GM19397 (cell line): ENCODE measurements around the gene HECW1.
"Not testable (repeated sequence)": the region's sequence is repeated elsewhere in the genome, so short reads cannot be mapped to it uniquely, and the experiment has no call there.

Experiments
- ATAC-seq: cut with Tn5 transposase; IDR thresholded peaks from one replicate; pipeline ENCODE4 v1.9.1; 2021; ENCODE audit warnings: mild to moderate bottlenecking, moderate library complexity; ENCODE audit not compliant: unreplicated experiment

HECW1 gene

DNA sequence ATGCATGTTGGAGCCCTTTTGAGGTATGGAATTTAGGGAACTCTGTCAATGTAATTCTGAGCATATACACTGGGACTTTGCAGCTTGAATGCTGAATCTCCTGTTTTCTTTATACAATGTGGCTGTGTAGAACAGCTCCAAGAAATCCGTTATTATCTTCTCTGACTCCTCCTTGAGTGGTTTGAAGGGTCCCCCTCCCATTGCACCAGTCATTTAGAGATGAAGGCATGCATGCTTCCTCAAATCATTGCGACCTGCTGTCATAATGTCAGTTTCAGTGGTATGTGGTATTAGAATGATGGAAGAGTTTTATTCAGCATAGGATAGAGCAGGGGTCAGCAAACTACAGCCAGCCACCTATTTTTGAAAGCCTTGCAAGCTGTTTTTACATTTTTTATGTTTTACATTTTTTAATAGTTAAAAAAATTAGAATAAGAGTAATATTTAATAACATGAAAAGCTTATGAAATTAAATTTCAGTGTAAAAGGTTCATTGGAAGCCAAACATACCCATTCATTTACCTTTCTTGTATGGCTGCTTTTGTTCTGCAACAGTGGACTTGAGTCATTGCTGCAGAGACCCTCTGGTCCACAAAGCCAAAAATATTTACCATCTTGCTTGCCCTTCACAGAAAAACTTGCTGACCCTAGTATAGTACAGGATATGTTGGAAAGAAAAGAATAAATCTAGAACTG is 478.6 kb downstream of the HECW1 start:
- ATAC-seq = peak; percentile 59

DNA sequence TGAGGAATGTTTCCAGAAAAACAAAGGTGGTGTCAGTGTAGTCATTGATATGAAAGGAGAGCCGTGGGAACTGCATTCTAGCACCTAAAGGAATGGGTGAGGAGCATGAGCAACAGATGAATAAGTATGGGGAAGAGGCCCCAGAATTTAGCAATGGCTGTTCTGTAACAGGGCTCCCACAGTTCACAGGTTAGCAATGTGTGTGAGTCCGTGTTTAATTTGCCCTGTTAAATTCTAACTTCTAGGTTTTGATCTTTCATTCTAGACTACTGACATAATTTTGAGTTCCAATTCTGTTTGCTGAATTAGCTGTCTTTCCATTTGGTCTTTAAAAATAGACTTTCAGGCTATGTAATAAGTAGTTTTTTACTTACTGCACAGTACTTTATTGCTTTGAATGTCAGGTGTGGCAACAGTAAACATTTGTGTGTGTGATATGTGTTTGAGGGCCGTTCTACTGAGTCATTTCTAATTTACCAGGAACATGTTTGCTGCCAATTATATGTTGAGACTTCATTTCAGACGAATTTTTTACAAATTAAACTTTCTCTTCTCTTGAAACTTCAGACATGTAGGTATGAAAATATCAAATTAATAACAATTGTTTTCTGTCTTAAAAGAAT is 479.2 kb downstream of the HECW1 start:
- ATAC-seq = no peak

DNA sequence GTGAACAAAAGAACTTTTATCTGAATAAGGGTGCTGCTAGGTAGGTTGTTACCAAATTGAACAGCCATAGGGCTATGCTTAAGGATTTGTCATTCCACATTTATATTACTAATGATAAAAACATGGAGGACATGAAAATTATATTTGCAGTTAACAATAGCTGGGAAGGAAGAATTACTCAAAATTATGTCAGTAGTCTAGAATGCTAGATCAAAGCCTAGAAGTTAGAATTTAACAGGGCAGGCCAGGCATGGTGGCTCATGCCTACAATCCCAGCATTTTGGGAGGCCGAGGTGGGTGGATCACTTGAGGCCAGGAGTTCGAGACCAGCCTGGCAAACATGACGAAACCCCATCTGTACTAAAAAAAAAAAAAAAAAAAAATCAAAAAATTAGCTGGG is 479.9 kb downstream of the HECW1 start:
- no peak for ATAC-seq

DNA sequence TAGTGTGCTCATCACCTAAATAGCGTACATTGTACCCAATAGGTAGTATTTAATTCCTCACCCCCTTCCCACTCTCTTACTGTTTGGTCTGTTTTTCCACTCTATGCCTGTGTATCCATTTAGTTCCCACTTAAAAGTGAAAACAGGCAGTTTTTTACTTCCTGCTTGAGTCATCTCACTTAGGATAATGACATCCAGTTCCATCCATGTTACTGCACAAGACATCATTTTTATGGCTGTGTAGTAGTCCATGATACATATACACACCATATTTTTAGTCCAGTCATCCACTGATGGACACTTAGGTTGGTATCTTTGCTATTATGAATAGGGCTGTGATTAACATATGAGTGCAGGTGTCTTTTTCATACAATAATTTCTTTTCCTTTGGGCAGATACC is 480.6 kb downstream of the HECW1 start:
- ATAC-seq = no peak

DNA sequence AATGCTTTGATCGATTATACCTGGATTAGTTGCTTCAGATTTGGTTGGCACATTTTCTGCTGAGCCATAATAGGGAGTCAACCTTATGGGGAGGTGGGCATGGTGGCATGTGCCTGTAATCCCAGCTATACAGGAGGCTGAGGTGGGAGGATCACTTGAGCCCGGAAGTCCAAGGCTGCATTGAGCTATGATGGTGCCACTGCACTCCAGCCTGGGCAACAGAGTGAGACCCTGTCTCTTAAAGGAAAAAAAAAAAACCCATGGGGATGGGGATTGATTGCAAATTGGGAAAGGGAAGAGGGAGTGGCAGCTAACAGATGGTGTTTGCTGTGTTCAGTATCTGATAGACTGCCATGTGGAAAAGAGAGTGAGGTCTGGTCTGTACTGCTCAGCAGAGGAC is 481.6 kb downstream of the HECW1 start:
- no peak for ATAC-seq

DNA sequence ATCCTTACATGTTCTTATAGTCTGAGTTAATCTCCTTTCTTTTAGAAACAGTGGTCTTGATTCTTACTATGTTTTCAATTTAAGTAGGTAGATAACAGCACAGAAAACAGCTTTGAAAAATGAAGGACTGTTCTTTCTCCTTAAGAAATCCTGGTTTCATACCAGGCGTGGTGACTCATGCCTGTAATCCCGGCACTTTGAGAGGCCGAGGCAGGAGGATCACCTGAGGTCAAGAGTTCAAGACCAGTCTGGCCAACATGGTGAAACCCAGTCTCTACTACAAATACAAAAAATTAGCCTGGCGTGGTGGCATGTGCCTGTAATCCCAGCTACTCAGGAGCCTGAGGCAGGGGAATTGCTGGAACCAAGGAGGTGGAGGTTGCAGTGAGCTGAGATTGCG is 484.0 kb downstream of the HECW1 start:
- not testable (repeated sequence) for ATAC-seq

DNA sequence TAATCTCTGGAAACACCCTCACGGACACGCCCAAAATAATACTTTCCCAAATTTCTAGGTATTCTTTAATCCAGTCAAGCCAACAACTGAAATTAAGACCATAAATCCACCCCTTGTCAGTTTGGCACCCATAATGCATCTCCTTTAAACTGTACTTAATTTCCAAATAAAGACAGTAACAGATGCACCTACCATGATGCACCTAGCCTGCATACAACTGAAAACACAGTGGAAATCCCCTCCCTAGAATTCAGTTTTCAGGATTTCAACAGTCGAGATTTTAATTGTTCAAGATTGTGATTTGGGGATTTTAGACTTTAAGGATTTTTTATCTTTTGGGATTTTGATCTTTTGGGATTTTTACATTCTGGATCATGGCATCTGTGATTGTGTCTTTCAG is 487.6 kb downstream of the HECW1 start:
- ATAC-seq = no peak

DNA sequence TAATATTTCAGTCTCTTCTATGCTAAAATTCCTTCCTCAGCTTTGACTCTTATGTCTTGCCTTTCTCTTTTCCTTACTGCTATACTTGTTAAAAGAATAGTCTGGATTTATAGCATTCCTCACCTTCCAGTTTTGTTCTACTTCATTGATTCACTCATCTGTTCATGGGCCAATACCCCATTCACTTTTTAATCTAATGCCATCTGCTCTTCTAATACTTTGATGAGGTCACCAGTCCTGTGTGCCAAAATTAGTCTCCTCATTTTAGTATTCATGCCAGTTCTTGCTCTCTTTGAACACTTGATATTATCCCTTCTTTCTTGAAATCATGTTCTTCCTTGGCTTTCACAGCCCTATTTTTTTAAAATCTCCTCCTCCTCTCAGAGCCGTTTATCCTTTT is 489.8 kb downstream of the HECW1 start:
- ATAC-seq = no peak

DNA sequence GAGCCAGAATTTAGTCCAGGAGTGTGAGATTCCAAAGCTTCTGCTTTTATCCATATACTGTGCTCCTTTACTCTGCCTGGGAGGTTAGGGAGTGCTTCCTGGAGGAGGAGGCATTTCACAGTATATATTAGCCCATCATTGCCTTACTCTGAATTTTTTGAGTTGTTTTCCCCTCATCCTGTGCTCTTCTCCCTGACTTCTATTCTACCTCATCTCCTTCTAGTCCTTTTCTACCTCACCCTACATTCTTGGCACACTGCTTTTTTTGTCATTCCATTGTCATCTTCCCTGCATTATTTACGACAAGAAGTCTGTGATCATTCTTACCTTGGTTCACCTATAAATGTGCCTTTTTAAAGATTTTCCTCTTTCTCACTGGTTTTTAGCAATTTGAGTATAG is 491.8 kb downstream of the HECW1 start:
- ATAC-seq = no peak

DNA sequence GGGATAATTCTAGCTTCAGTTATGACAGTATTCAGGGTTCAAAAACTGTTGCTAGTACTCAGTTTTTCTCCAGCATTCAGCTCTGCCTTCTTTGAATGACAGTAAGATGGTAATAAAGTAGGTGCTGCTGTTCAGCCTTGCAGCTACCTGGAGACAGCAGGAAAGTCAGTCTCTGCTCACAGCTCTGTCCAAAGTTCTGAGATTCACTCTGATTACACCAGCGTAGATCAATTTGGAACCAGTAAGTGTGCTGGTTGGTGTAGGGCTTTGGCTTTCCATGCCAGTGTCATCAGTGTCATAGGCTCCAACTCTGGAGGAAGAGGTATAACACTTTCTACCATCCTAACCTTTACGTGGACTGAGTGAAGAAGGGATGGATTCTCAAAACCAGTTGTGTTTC is 496.6 kb downstream of the HECW1 start:
- ATAC-seq = no peak

DNA sequence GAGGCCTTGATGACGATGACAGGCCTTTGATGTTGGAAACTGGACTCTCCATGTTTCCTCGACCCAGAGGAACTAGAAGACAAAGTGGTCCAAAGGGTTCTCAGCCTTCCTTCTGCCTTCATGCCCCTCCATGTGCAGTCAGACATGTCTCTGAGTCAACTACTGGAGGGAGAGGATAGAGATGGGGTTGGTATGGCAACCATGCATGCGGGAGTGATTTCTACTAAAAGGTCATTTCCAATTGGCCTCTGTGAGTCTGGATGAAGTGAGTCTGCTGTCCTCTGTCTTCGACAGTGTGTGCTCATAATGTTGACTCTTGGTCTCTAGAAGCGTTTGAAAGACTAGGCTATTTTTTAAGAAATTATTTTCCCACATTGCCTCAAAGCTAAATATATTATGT is 499.7 kb downstream of the HECW1 start:
- no peak for ATAC-seq

DNA sequence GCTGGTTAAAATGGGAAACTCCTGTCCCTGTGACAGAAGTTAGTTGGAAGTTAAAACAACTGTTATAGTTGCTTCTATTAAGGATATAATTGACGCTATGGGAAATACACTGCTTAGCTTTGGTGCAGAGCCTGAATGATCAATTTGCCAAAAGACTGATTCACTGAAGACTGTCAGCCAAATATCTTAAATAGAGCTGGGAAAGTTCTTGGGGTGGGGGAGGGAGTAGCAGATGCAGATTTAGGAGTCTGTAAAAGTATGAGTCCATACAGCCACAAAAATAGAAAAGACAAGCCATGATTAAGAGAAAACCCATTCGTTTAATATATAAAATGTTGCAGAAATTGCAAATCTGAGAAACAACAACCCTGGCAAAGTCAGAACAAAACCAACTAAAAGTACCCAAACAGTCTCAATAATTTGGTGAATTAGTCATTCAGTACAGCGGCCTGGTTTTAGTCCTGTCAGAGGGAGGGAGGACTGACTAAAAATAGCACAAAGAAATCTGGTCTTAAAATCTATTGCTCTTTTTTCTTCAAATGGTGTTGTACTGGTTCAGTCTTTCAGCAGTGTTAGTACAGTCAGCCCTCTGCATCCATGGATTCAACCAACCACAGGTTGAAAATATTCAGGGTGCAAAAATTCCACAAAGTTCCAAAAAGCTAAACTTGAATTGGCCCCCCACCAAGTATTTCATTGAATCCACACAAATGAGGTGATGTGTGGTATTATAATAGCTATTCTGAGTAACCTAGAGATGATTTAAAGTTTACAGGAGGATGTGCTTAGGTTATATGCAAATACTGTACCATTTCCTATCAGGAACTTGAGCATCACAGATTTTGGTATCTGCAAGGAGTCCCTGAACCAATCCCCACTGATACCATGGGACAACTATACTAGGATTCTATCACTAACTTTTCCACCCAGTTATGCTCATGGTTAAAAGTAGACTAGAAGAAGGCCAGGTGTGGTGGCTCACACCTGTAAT is 500.4 kb downstream of the HECW1 start:
- ATAC-seq = no peak
